ENCODE measurements around the gene EFHD1.

The EFHD1 gene

GRCh38 chr2:232652505-232652851 is 19.1 kb downstream of the EFHD1 start:
- H3K4me3 ChIP-seq (ENCODE audit: low read length), result no peak overlapping the region
- no peak for TF ChIP-seq CTCF (conservative IDR thresholded peaks at IDR 0.05; ENCODE audit: low read length)
- DNase-seq (ENCODE audit: low read depth), result peak; percentile 62

GRCh38 chr2:232653441-232653840 is 20.0 kb downstream of the EFHD1 start:
- no peak overlapping the region for H3K4me3 ChIP-seq (ENCODE audit: low read length)
- no peak for TF ChIP-seq CTCF (conservative IDR thresholded peaks at IDR 0.05; ENCODE audit: low read length)
- DNase-seq (ENCODE audit: low read depth), result no peak

DNA sequence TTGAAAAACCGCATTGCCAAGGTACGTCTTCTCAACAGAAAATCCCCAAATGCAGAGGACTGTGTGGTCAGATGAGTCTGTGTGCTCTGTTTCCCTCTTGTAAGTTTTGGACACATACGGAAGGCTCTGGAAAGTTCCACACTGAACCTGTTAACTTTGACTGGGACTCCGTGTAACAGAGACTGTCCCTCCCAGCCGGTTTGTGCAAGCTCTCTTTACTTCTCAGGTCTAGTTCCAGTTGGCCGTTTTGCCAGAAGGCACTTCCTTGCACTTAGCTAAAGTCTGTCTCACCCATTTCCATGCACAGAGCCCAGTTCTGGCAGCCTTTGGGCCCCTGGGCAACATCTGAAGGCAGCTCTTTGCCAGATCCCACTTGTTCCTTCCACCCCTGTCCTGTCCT is 22.0 kb downstream of the EFHD1 start:
- TF ChIP-seq CTCF (conservative IDR thresholded peaks at IDR 0.05; ENCODE audit: low read length), result no peak
- DNase-seq (ENCODE audit: low read depth), result no peak
- H3K4me3 ChIP-seq (ENCODE audit: low read length), result no peak overlapping the region

- no peak for TF ChIP-seq CTCF (conservative IDR thresholded peaks at IDR 0.05; ENCODE audit: low read length)
- DNase-seq (ENCODE audit: low read depth), result peak; percentile 49
- no peak overlapping the region for H3K4me3 ChIP-seq (ENCODE audit: low read length)
Observed at GRCh38 chr2:232658217-232658785, 24.9 kb downstream of the EFHD1 start.

DNA sequence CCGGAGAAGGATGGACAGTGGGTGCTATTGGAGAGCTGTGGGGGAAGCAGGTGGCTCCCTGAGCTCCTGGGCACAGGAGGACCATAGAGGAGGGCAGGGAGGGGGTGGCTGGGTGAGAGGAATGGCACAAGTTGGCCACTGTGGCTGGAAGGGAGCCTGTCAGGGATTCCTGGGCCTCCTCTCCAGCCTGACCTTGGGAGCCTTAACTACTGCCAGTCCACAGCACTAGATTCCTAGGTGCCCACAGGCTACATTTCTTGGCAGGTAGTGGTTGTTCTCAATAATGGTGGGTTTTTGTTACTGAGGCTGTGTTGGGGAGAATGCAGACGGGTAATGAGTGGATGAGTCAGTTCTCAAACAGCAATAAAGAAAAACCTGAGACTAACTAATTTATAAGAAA is 26.0 kb downstream of the EFHD1 start:
- peak; percentile 35 for DNase-seq (ENCODE audit: low read depth)
- no peak overlapping the region for H3K4me3 ChIP-seq (ENCODE audit: low read length)
- TF ChIP-seq CTCF (conservative IDR thresholded peaks at IDR 0.05; ENCODE audit: low read length), result no peak

- DNase-seq (ENCODE audit: low read depth), result no peak
- H3K4me3 ChIP-seq (ENCODE audit: low read length), result no peak overlapping the region
- TF ChIP-seq CTCF (conservative IDR thresholded peaks at IDR 0.05; ENCODE audit: low read length), result no peak
Observed at GRCh38 chr2:232662486-232663260, 29.3 kb downstream of the EFHD1 start.

Data from AG10803 (cell line).